HCT116 (cell line): ENCODE data around the gene ZNF213. TPM values are rescaled to one million over a fixed set of nuclear protein-coding genes. Genes with fewer than 3 reads are reported as not detected.

Experiments
- ATAC-seq: fragments of 200-7000 bp; cut with Tn5 transposase; 2 replicates; pipeline ENCODE4 v1.9.1; 2020; ENCODE audit warnings: mild to moderate bottlenecking, moderate library complexity
- BruUV-seq: library from RNA; stranded (reverse); fragments of 400-500 nt; replicated peaks from 2 replicates; lab custom pipeline; 2021; lab: Mats Ljungman, UMichigan
- CTCF ChIA-PET: fragments of 300-600 bp; sonication (Branson Sonifier 250); formaldehyde crosslinking; loops from one replicate; lab custom pipeline; 2021; ENCODE audit warnings: antibody characterized with exemption; lab: Charles Lee
- POLR2A ChIA-PET: fragments of 300-600, 350-600 bp; sonication (Branson Sonifier 250); formaldehyde crosslinking; loops from one replicate; lab custom pipeline; 2021; ENCODE audit warnings: antibody characterized with exemption; lab: Charles Lee
- RAD21 ChIA-PET, 2 experiments: fragments of 300-600 bp; sonication (Branson Sonifier 250); formaldehyde crosslinking; loops; one replicate each; lab custom pipeline; 2023; ENCODE audit warnings: low total read pairs in 2 of 2; ENCODE audit not compliant: uncharacterized antibody in 2 of 2, unreplicated experiment in 2 of 2, low non-redundant PET in 1 of 2; lab: Charles Lee
- DNase-seq: peaks from one replicate; pipeline ENCODE4 v3.0.0-alpha.2; 2010; ENCODE audit warnings: low read depth, low spot score
- H2AFZ ChIP-seq: fragments of 200-600 bp; shearing (Covaris generic), sonication (generic); 2 replicates; pipeline ENCODE4 v1.6.1; 2017; ENCODE audit warnings: low read depth, mixed run types, mixed read lengths, antibody characterized with exemption, low read length; ENCODE audit not compliant: poor library complexity, severe bottlenecking
- H3K27ac ChIP-seq: 2 replicates; pipeline ENCODE4 v1.5.1; 2012; ENCODE audit warnings: low read depth, low read length
- H3K27me3 ChIP-seq: fragments of 200-600 bp; sonication (generic); 2 replicates; pipeline ENCODE4 v1.6.1; 2016; ENCODE audit warnings: mixed run types, low read length, mixed read lengths; ENCODE audit not compliant: insufficient read depth
- H3K36me3 ChIP-seq, 2 experiments: fragments of 200-500 bp in 1 of 2; fragments of 200-600 bp in 1 of 2; sonication (Bioruptor generic) in 1 of 2; sonication (generic) in 1 of 2; 2 replicates each; pipeline versions ENCODE4 v1.5.1 to v1.6.1; 2014 to 2016; ENCODE audit warnings: low read length in 2 of 2, inconsistent platforms in 1 of 2, mixed read lengths in 1 of 2, mixed run types in 1 of 2; ENCODE audit not compliant: insufficient read depth in 2 of 2, control insufficient read depth in 1 of 2
- H3K4me1 ChIP-seq, 2 experiments: fragments of 200-600 bp in 1 of 2; sonication (generic) in 1 of 2; 2 replicates each; pipeline versions ENCODE4 v1.5.1 to v1.6.1; 2012 to 2017; ENCODE audit warnings: low read length in 2 of 2, inconsistent platforms in 1 of 2, mild to moderate bottlenecking in 1 of 2, mixed read lengths in 1 of 2, mixed run types in 1 of 2, moderate library complexity in 1 of 2; ENCODE audit not compliant: insufficient read depth in 2 of 2, control insufficient read depth in 1 of 2
- H3K4me2 ChIP-seq: fragments of 200-600 bp; sonication (generic); 2 replicates; pipeline ENCODE4 v1.6.1; 2017; ENCODE audit warnings: mixed run types, low read length, mixed read lengths
- H3K4me3 ChIP-seq, 2 experiments: fragments of 200-600 bp in 1 of 2; sonication (generic) in 1 of 2; replicated peaks in 1 of 2; 2 replicates each; pipeline ENCODE4 v1.5.1; 2011 to 2016; ENCODE audit warnings: low read length in 2 of 2, control low read depth in 1 of 2, low read depth in 1 of 2, mild to moderate bottlenecking in 1 of 2, mixed read lengths in 1 of 2, mixed run types in 1 of 2
- H3K79me2 ChIP-seq: fragments of 200-600 bp; sonication (generic); 2 replicates; pipeline ENCODE4 v1.6.1; 2017; ENCODE audit warnings: mild to moderate bottlenecking, mixed run types, low read length, moderate library complexity, mixed read lengths; ENCODE audit not compliant: insufficient read depth
- H3K9ac ChIP-seq: fragments of 200-600 bp; sonication (generic); 2 replicates; pipeline ENCODE4 v1.6.1; 2016; ENCODE audit warnings: low read length, mixed read lengths
- H3K9me2 ChIP-seq: fragments of 200-600 bp; sonication (generic), shearing (Covaris generic); 2 replicates; pipeline ENCODE4 v1.6.1; 2017; ENCODE audit warnings: mixed run types, mild to moderate bottlenecking, moderate library complexity; ENCODE audit not compliant: insufficient read depth
- H3K9me3 ChIP-seq, 2 experiments: fragments of 200-500 bp in 1 of 2; fragments of 200-600 bp in 1 of 2; sonication (Bioruptor generic) in 1 of 2; sonication (generic) in 1 of 2; 2 replicates each; pipeline ENCODE4 v1.6.1; 2014 to 2017; ENCODE audit warnings: low read length in 2 of 2, mixed read lengths in 2 of 2, inconsistent platforms in 1 of 2, low read depth in 1 of 2, mild to moderate bottlenecking in 1 of 2, mixed run types in 1 of 2, moderate library complexity in 1 of 2; ENCODE audit not compliant: control insufficient read depth in 1 of 2, insufficient read depth in 1 of 2
- H4K20me1 ChIP-seq: fragments of 200-600 bp; sonication (generic), shearing (Covaris generic); 2 replicates; pipeline ENCODE4 v1.6.1; 2017; ENCODE audit warnings: mixed run types, mild to moderate bottlenecking, moderate library complexity; ENCODE audit not compliant: insufficient read depth
- CBX3 ChIP-seq: IDR thresholded peaks from 2 replicates; pipeline ENCODE4 v1.6.1; 2012; ENCODE audit warnings: low read depth
- CEBPB ChIP-seq: IDR thresholded peaks from 2 replicates; pipeline ENCODE4 v1.6.1; 2012; ENCODE audit warnings: low read depth
- EZH2 ChIP-seq: fragments of 200-600 bp; sonication (generic); IDR thresholded peaks from 2 replicates; pipeline ENCODE4 v1.6.1; 2017; ENCODE audit warnings: antibody characterized with exemption, mixed run types
- FOSL1 ChIP-seq: IDR thresholded peaks from 2 replicates; pipeline ENCODE4 v1.6.1; 2012; ENCODE audit warnings: low read depth
- MAX ChIP-seq: IDR thresholded peaks from 2 replicates; pipeline ENCODE4 v1.6.1; 2012
- POLR2A ChIP-seq: IDR thresholded peaks from 2 replicates; pipeline ENCODE4 v1.7.0; 2011; ENCODE audit warnings: borderline replicate concordance; ENCODE audit not compliant: insufficient read depth, insufficient read length; ENCODE audit errors: extremely low read depth
- POLR2AphosphoS5 ChIP-seq: IDR thresholded peaks from 2 replicates; pipeline ENCODE4 v1.6.1; 2011; ENCODE audit warnings: mild to moderate bottlenecking, low read depth, low read length, moderate library complexity
- RAD21 ChIP-seq: IDR thresholded peaks from 2 replicates; pipeline ENCODE4 v1.6.1; 2012; ENCODE audit warnings: low read depth, mild to moderate bottlenecking
- REST ChIP-seq: IDR thresholded peaks from 2 replicates; pipeline ENCODE4 v1.6.1; 2012; ENCODE audit warnings: low read depth
- SIN3A ChIP-seq: IDR thresholded peaks from 2 replicates; pipeline ENCODE4 v1.6.1; 2012; ENCODE audit warnings: low read depth
- SP1 ChIP-seq: IDR thresholded peaks from 2 replicates; pipeline ENCODE4 v1.6.1; 2012; ENCODE audit warnings: low read depth
- SRF ChIP-seq: IDR thresholded peaks from 2 replicates; pipeline ENCODE4 v1.6.1; 2012; ENCODE audit warnings: low read depth
- TCF7L2 ChIP-seq: IDR thresholded peaks from 2 replicates; pipeline ENCODE4 v1.7.0; 2011; ENCODE audit warnings: borderline replicate concordance, inconsistent platforms; ENCODE audit not compliant: insufficient read depth, insufficient read length; ENCODE audit errors: extremely low read depth
- ZFX ChIP-seq: fragments of 450-650 bp; IDR thresholded peaks from 2 replicates; pipeline ENCODE4 v1.6.1; 2017
- intact Hi-C: fragments of 100-400 bp; cut with micrococcal nuclease; formaldehyde crosslinking; loops from 2 replicates; pipeline ENCODE4 v1.10.0; 2022
- total RNA-seq: library from RNA; stranded (reverse); gene quantifications from one replicate; pipeline ENCODE4 v1.2.1, GENCODE V29; 2021; ENCODE audit not compliant: unreplicated experiment
- TF ChIP-seq, protein P1 (sequence below), 3 experiments: fragments of 200-600 bp in 1 of 3; sonication (generic) in 1 of 3; IDR thresholded peaks in 2 of 3; conservative IDR thresholded peaks in 1 of 3; 2 replicates each; pipeline ENCODE4 v1.5.1; 2012 to 2017; ENCODE audit warnings: low read depth in 2 of 3, low read length in 2 of 3, antibody characterized with exemption in 1 of 3, borderline replicate concordance in 1 of 3, control low read depth in 1 of 3, mild to moderate bottlenecking in 1 of 3, mixed read lengths in 1 of 3, mixed run types in 1 of 3, moderate library complexity in 1 of 3; ENCODE audit not compliant: insufficient read depth in 1 of 3
- TF ChIP-seq, protein P2 (sequence below): IDR thresholded peaks from 2 replicates; pipeline ENCODE4 v1.6.1; 2012

Gene ZNF213
- total RNA-seq, 1 experiment from 2014 or later, result 11.0 TPM

DNA sequence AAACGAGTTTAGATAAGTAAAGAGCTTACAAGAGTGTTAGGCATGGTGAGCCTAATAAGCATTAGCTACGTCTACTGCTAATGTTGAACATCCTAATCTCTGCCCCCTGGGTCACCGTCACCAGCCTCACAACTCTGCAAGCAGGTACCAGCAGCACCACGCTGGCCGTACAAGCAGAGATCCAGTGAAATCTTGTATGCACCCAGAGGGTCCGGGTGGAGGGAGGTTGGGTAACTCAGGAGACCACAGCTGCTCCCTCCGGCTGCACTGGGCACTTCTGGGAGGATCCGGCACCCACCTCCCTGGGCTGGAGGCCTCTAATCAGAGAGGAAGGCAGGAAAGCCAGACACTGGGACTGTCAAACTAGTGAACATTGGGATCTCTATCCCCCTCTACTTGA, 44.8 kb downstream of the ZNF213 start:
- TF ChIP-seq POLR2AphosphoS5 (no peak), MAX (no peak), TCF7L2 (no peak), FOSL1 (no peak), CEBPB (no peak), RAD21 (no peak), SP1 (no peak), SIN3A (no peak), POLR2A (no peak), ZFX (no peak), CBX3 (no peak), REST (no peak), EZH2 (no peak), SRF (no peak)
- TF ChIP-seq, protein P1, sequence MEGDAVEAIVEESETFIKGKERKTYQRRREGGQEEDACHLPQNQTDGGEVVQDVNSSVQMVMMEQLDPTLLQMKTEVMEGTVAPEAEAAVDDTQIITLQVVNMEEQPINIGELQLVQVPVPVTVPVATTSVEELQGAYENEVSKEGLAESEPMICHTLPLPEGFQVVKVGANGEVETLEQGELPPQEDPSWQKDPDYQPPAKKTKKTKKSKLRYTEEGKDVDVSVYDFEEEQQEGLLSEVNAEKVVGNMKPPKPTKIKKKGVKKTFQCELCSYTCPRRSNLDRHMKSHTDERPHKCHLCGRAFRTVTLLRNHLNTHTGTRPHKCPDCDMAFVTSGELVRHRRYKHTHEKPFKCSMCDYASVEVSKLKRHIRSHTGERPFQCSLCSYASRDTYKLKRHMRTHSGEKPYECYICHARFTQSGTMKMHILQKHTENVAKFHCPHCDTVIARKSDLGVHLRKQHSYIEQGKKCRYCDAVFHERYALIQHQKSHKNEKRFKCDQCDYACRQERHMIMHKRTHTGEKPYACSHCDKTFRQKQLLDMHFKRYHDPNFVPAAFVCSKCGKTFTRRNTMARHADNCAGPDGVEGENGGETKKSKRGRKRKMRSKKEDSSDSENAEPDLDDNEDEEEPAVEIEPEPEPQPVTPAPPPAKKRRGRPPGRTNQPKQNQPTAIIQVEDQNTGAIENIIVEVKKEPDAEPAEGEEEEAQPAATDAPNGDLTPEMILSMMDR (IDR thresholded peaks at IDR 0.05 in 2 of 3, conservative IDR thresholded peaks at IDR 0.05 in 1 of 3; ENCODE audit: borderline replicate concordance in 1 of 3, insufficient read depth in 1 of 3, low read depth in 2 of 3, low read length in 2 of 3), result no peak
- TF ChIP-seq, protein P2, sequence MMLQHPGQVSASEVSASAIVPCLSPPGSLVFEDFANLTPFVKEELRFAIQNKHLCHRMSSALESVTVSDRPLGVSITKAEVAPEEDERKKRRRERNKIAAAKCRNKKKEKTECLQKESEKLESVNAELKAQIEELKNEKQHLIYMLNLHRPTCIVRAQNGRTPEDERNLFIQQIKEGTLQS, result no peak
- intact Hi-C loops, result loop anchor here (10.0 kb wide), 1 partner anchor 125 kb away; no protein-coding TSS in a partner anchor
- Histone ChIP-seq H4K20me1 (no peaks in the 10 kb centered on the region), H3K9me3 (no peaks in the 10 kb centered on the region), H3K4me3 (no peak overlapping the region), H3K27me3 (no peaks in the 10 kb centered on the region), H3K9ac (no peak overlapping the region), H3K79me2 (no peaks in the 10 kb centered on the region), H3K4me2 (no peak overlapping the region), H2AFZ (no peak overlapping the region), H3K4me1 (peaks cover 13 to 25% of the 10 kb centered on the region in 2 experiments), H3K36me3 (no peaks in the 10 kb centered on the region), H3K27ac (no peak overlapping the region), H3K9me2 (no peaks in the 10 kb centered on the region)
- DNase-seq (no peak), ATAC-seq (no peak)
- ChIA-PET POLR2A (no interaction called here), CTCF (interaction anchor here (0.7 kb wide), 1 partner anchor 13 kb away, joined by 4 read pairs; no protein-coding TSS in a partner anchor), RAD21 (no interaction called here)
- BruUV-seq, result no TSS peak
